NT2/D1 (cell line): ENCODE measurements around the gene DSTYK.
A peak's percentile ranks its signal among the peaks of the same experiment; 100 is the strongest.

Source experiments
- DNase-seq: peaks from one replicate; pipeline ENCODE4 v3.0.0-alpha.2; 2011; ENCODE audit warnings: low read depth, low spot score
- H3K27me3 ChIP-seq: 2 replicates; pipeline ENCODE4 v1.6.0; 2011; ENCODE audit warnings: mild to moderate bottlenecking; ENCODE audit not compliant: insufficient read length, insufficient read depth
- H3K36me3 ChIP-seq: 2 replicates; pipeline ENCODE4 v1.6.1; 2011; ENCODE audit warnings: mild to moderate bottlenecking, low read length, mixed read lengths; ENCODE audit not compliant: insufficient read depth, insufficient read length
- H3K4me1 ChIP-seq: 2 replicates; pipeline ENCODE4 v1.5.1; 2011; ENCODE audit not compliant: insufficient read depth, insufficient read length
- H3K4me3 ChIP-seq: 2 replicates; pipeline ENCODE4 v1.5.1; 2011; ENCODE audit warnings: low read depth; ENCODE audit not compliant: insufficient read length
- H3K9ac ChIP-seq: 2 replicates; pipeline ENCODE4 v1.6.0; 2011; ENCODE audit warnings: low read depth; ENCODE audit not compliant: insufficient read length
- H3K9me3 ChIP-seq: 2 replicates; pipeline ENCODE4 v1.5.1; 2011; ENCODE audit warnings: mild to moderate bottlenecking, low read length; ENCODE audit not compliant: insufficient read depth
- SUZ12 ChIP-seq: IDR thresholded peaks from 2 replicates; pipeline ENCODE4 v1.6.1; 2011; ENCODE audit not compliant: insufficient read length, insufficient read depth; ENCODE audit errors: extremely low read depth
- YY1 ChIP-seq: IDR thresholded peaks from 2 replicates; pipeline ENCODE4 v1.6.1; 2011; ENCODE audit not compliant: insufficient read length, insufficient read depth
- ZNF274 ChIP-seq: IDR thresholded peaks from 2 replicates; pipeline ENCODE4 v1.6.1; 2011; ENCODE audit warnings: mild to moderate bottlenecking, low read depth, low read length

Gene DSTYK

DNA sequence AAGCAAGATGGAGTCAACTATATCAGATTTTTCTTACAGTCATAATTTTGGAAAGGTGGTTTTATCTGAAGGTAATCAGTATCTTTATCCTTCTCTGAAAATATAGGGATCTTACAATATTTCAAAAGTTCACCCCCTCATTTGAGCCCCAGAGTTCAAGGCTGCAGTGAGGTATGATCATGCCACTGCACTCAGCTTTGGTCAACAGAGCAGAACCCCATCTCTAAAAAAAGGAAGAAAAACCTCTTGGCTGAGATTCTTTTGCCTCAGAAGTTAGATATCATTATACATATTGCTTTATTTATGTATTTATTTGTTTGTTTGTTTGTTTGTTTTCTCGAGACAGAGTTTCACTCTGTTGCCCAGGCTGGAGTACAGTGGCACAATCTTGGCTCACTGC lies 78.2 kb downstream of the DSTYK start:
- no peak for DNase-seq
- Histone ChIP-seq H3K27me3 (no peaks in the 10 kb centered on the region), H3K9me3 (no peaks in the 10 kb centered on the region; the same call in 1 of the 2 replicates), H3K4me3 (no peak overlapping the region), H3K36me3 (no peaks in the 10 kb centered on the region), H3K9ac (no peak overlapping the region), H3K4me1 (no peaks in the 10 kb centered on the region)
- TF ChIP-seq SUZ12 (no peak), ZNF274 (no peak)

DNA sequence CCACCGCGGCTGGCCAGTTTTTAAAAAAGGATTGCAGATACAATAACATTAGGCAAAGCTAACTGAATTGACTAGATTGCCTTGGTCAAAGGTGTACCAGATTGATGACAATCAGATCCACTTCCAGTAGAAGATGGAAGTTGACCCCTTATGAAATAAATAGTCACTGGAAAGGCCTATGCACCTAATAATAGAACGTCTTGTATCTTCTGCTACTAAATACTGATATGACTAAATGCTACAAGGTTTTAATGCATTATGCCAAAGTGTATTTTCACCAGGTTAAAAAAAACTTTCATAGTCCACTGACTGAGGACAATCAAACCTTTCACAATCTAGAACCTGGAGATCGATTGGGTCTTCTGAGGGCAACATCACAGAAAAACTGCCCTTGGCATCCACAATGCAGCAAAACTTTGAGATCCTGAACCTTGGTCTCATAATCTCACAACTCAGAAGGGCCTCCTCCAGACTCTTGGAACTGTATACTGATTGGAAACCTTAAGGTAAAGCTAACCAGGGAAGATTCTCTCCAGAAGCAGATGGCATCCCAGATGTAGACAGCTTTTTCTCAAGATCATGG lies 82.0 kb downstream of the DSTYK start:
- Histone ChIP-seq H3K36me3 (no peaks in the 10 kb centered on the region), H3K4me1 (no peaks in the 10 kb centered on the region), H3K9ac (no peak overlapping the region), H3K4me3 (no peak overlapping the region), H3K27me3 (no peaks in the 10 kb centered on the region), H3K9me3 (no peaks in the 10 kb centered on the region)
- TF ChIP-seq ZNF274 (no peak), SUZ12 (no peak), YY1 (no peak)
- no peak for DNase-seq

DNA sequence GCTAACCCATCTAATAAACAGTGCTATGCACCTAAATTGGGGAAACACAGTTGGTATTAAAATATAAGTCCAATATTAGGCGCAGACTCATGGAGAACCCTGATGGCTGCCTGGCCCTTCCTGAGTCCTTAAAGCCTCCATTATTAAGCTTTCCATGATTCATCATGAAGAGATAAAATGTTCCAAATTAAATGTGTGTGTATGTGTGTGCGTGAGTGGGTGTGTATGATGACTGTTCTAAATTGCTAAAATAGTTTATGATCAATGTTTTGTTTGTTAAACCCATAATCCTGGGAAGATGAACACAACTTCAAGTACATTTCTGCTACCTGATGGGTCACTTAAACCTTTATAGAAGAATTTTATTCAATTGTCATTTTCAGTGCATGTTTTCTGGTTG lies 83.5 kb downstream of the DSTYK start:
- Histone ChIP-seq H3K9me3 (no peaks in the 10 kb centered on the region), H3K9ac (no peak overlapping the region), H3K4me3 (no peak overlapping the region), H3K4me1 (no peaks in the 10 kb centered on the region), H3K36me3 (no peaks in the 10 kb centered on the region), H3K27me3 (no peaks in the 10 kb centered on the region)
- TF ChIP-seq ZNF274 (no peak), YY1 (no peak), SUZ12 (no peak)
- no peak for DNase-seq

DNA sequence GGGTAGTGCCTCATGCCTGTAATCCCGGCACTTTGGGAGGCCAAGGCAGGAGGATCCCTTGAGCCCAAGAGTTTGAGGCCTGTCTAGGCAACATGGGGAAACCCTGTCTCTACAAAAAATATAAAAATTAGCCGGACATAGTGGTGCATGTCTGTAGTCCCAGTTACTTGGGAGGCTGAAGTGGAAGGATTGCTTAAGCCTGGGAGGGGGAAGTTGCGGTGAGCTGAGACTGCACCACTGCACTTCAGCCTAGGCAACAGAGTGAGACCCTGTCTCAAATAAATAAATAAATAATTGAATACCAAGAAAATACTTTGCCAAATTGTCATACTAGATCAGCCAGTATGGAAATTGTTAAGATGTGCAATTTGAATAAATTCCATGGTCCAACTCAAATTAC lies 83.9 kb downstream of the DSTYK start:
- Histone ChIP-seq H3K4me3 (no peak overlapping the region), H3K9me3 (no peaks in the 10 kb centered on the region), H3K4me1 (no peaks in the 10 kb centered on the region), H3K27me3 (no peaks in the 10 kb centered on the region), H3K9ac (no peak overlapping the region), H3K36me3 (no peaks in the 10 kb centered on the region)
- TF ChIP-seq YY1 (no peak), SUZ12 (no peak), ZNF274 (no peak)
- no peak for DNase-seq

DNA sequence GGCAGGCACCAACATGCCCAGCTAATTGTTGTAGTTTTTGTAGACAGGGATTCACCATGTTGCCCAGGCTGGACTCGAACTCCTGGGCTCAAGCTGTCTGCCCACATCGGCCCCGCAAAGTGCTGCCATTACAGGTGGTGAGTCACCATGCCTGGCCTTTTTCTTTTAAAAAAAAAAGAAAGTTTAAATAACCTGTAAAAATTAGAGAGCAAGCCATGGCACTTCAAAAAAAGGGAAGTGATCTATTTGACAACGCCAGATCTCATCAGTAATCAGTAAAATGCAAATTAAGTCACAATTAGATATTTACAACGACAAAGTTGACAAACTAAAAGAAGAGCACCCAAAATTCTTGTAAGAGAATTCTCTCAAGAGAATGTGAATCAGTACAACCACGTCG lies 86.8 kb downstream of the DSTYK start:
- no peak for DNase-seq
- Histone ChIP-seq H3K4me3 (no peak overlapping the region), H3K36me3 (peaks cover 10% of the 10 kb centered on the region)

DNA sequence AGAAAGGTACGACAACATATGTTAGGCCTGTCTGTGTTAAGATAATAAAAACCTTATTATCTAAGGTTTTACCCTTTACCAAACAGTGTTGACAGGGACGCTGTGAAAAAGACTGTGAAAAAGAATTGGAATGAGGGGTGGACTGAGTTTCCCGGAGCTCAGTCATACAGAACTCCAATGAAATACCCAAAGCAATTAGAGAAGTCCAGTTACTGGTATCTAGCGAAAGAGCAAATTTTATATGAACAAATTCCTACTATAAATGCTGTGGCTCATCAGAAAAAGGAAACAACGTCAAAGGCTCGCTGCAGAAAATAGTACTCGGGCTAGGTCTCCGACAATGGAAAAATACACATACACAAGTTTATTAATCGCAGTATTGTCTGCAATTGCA lies 89.0 kb downstream of the DSTYK start:
- H3K36me3 ChIP-seq, result peaks cover 32% of the 10 kb centered on the region
- H3K27me3 ChIP-seq, result no peaks in the 10 kb centered on the region
- H3K9me3 ChIP-seq, result no peaks in the 10 kb centered on the region
- H3K4me1 ChIP-seq, result no peaks in the 10 kb centered on the region
- H3K9ac ChIP-seq, result peak overlapping the region; percentile 71
- no peak for TF ChIP-seq SUZ12
- no peak for TF ChIP-seq ZNF274
- TF ChIP-seq YY1, result no peak
- DNase-seq, result no peak
- H3K4me3 ChIP-seq, result peak overlapping the region; percentile 94

More for the DNA sequence above, 86.8 kb downstream of the DSTYK start:
- no peak overlapping the region for H3K9ac ChIP-seq
- TF ChIP-seq YY1, result no peak
- TF ChIP-seq SUZ12, result no peak
- TF ChIP-seq ZNF274, result no peak
- no peaks in the 10 kb centered on the region for H3K9me3 ChIP-seq
- H3K27me3 ChIP-seq, result no peaks in the 10 kb centered on the region
- H3K4me1 ChIP-seq, result no peaks in the 10 kb centered on the region

DNA sequence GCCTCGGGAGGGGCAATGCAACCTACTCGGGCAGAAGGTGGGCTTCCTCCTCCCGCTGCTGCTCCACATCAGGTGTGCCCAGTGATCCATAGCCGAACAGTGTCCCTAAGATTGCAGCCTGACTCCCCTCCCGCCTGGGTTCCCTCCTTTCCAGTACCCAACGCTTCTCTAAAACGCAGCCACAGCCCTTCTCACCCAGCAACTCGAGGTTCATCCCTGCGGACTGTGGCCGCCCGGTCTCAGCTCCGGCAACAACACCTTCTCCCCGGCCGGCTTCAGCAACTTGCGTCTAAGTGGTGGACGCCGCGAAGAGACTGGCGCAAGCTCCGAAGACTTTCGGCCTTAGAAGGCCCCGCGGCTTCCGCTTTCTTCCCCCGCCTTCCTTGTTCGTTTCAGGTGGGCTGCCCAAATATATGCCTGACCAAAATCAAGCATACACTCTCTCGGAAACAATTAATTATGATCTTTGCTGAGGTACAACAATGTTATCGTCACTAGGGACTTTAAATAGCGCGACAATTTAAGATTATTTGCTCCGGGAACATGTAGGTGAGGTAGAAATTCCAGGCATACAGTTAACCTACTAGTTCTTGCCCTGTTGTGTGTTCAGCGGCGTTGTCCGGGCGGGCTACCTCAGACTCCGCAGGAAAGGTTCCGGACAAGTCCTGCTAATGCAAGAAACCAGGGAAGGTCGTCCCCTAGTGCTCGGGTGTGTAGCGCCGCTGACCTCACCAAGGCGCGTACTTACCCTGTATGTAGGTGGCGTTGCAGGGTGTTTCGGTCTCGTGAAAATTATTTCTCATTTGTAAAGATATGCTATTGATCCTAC lies 89.6 kb downstream of the DSTYK start, which contains the start of gene RBBP5:
RBBP5 (minus strand) TSS at position 319 of the 829 bp plus-strand sequence; CDS start at position 214, 105 bp downstream.
- DNase-seq, result peak; percentile 100

More for the DNA sequence above, 89.6 kb downstream of the DSTYK start, which contains the start of gene RBBP5:
- H3K4me1 ChIP-seq, result no peaks in the 10 kb centered on the region
- peak within 1 kb of the TSS; percentile 98 for H3K9ac ChIP-seq
- no peaks in the 10 kb centered on the region for H3K9me3 ChIP-seq
- peaks cover 34% of the 10 kb centered on the region for H3K36me3 ChIP-seq
- peak; percentile 48 for TF ChIP-seq YY1
- no peak for TF ChIP-seq SUZ12
- peak within 1 kb of the TSS; percentile 94 for H3K4me3 ChIP-seq
- no peaks in the 10 kb centered on the region for H3K27me3 ChIP-seq
